HG03139 (cell line): ENCODE results near the gene TMEM212.
"Not testable (repeated sequence)": the region's sequence is repeated elsewhere in the genome, so short reads cannot be mapped to it uniquely, and the experiment has no call there.

Experiments used
- ATAC-seq: cut with Tn5 transposase; IDR thresholded peaks from one replicate; pipeline ENCODE4 v1.9.1; 2021; ENCODE audit not compliant: unreplicated experiment

TMEM212 gene

GRCh38 chr3:171854649-171855305 lies 11.6 kb downstream of the TMEM212 start:
- no peak for ATAC-seq

- not testable (repeated sequence) for ATAC-seq
Observed at GRCh38 chr3:171858770-171859169, 15.6 kb downstream of the TMEM212 start.

GRCh38 chr3:171860830-171861535 lies 17.8 kb downstream of the TMEM212 start:
- ATAC-seq: no peak

GRCh38 chr3:171862392-171862791 lies 19.2 kb downstream of the TMEM212 start:
- no peak for ATAC-seq

- ATAC-seq: no peak
Observed at GRCh38 chr3:171862993-171863521, 19.9 kb downstream of the TMEM212 start.

GRCh38 chr3:171863920-171864319 lies 20.8 kb downstream of the TMEM212 start:
- ATAC-seq: no peak

- no peak for ATAC-seq
Observed at GRCh38 chr3:171865191-171865865, 22.2 kb downstream of the TMEM212 start.

- no peak for ATAC-seq
Observed at GRCh38 chr3:171867981-171868380, 24.8 kb downstream of the TMEM212 start.

- no peak for ATAC-seq
Observed at GRCh38 chr3:171871392-171872274, 28.5 kb downstream of the TMEM212 start.

GRCh38 chr3:171873580-171873979 lies 30.4 kb downstream of the TMEM212 start:
- no peak for ATAC-seq

GRCh38 chr3:171874251-171874681 lies 31.1 kb downstream of the TMEM212 start:
- ATAC-seq: no peak

- ATAC-seq: no peak
Observed at GRCh38 chr3:171874879-171875278, 31.7 kb downstream of the TMEM212 start.

- ATAC-seq: no peak
Observed at GRCh38 chr3:171875923-171876412, 32.8 kb downstream of the TMEM212 start.

GRCh38 chr3:171876680-171877147 lies 33.6 kb downstream of the TMEM212 start:
- no peak for ATAC-seq

- no peak for ATAC-seq
Observed at GRCh38 chr3:171878461-171879225, 35.5 kb downstream of the TMEM212 start.

GRCh38 chr3:171879472-171879871 lies 36.3 kb downstream of the TMEM212 start:
- no peak for ATAC-seq

- ATAC-seq: no peak
Observed at GRCh38 chr3:171880101-171880870, 37.1 kb downstream of the TMEM212 start.

- ATAC-seq: no peak
Observed at GRCh38 chr3:171881251-171881650, 38.1 kb downstream of the TMEM212 start.
